ENCODE results near the gene TTLL9. TPM values are rescaled to one million over a fixed set of nuclear protein-coding genes. Genes with fewer than 3 reads are reported as not detected.

The TTLL9 gene
- polyA plus RNA-seq, 1 donor: 0.25 TPM

- DNase-seq: no peak
Measured at GRCh38 chr20:31988430-31989015, 118.1 kb downstream of the TTLL9 start.

DNA sequence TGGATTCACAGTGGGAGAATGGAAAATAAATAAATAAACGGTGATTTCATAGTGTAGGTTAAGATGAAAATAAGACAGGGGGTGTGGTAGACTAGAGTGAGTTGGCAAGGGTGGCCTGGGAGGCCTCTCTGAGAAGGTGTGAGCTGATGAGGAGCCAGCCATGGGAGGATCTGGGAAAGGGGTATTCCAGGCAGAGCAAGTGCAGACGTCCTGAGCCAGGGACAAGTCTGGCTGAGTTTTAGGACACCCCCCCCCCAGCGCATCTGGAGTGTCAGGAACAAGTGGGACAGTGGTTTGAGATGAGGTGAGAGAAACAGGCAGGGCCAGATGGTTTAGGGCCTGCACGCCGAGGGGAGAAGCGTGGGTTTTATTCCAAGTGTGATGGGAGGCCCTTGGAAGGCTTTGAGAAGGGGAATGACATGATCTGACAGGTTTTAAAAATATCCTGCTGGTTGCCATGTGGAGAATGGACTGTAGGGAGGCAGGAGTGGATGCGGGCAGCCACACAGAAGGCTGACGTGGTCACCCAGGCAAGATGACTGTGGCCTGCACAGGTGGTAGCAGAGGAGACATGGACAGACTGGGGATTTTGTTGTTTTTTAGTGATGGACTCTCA lies 118.7 kb downstream of the TTLL9 start:
- DNase-seq: no peak

DNA sequence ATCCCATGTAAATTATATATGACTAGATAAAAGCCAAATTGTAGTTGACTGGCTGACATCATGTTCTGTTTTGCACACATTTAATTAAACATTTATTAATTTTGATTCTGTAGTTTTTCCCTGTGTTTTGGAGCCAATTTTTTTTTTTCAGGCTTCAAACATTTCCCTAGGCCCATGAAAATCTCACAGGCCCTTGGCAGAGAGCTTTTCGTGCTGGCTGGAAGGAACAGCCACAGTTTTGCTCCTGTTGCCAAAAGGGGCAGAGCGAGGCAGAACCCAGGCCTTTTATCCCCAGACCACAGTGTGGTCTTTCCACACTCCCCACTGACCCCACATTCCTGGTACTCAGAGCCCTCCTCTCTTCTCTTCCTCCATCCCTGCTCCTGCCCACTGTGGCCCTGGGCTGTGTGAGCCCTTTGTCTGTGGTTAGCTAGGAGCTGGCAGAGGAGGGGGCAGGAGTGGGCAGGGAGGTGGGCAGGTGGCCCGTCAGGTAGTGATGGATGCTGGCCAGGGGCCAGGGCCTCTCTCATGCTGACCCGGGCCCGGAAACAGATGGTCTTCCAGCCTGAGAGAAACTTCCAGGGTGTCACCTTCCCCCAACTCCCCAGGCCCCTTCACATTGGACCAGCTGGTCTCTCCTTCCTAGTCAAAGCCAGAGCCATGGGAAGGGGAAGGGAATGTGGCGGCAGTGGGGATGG lies 120.4 kb downstream of the TTLL9 start:
- DNase-seq: no peak

GRCh38 chr20:31991339-31991705 lies 120.9 kb downstream of the TTLL9 start:
- DNase-seq: no peak

DNA sequence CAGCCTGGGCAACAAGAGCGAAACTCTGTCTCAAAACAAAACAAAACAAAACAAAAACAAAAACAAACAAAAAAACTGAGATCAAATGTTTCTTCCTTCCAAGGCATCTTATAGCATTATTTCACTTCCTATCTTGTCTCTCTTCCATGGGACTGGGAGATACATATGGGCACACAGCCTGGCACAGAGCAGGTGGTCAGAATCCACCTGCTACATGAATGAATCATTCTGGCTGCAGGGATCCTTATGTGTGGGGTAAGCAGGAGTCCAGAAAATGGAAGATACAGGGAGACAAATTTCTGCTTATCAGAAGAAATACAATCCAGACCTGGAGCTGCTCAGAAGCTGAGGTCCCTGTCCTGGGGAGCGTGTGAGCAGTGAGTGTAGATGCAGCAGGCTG lies 121.7 kb downstream of the TTLL9 start:
- DNase-seq: no peak

Other genes starting within 250 kb of the TTLL9 start
- gene COX4I2, start 232.7 kb upstream of the TTLL9 start, polyA plus RNA-seq (ENCODE audit: insufficient read length): 9.2 TPM
- gene BCL2L1, start 147.8 kb upstream of the TTLL9 start, polyA plus RNA-seq (ENCODE audit: insufficient read length): 28.1 TPM
- gene TPX2, start 131.3 kb upstream of the TTLL9 start, polyA plus RNA-seq (ENCODE audit: insufficient read length): 20.7 TPM
- 54.0 TPM for gene MYLK2, start 51.3 kb upstream of the TTLL9 start, polyA plus RNA-seq (ENCODE audit: insufficient read length)
- 4.5 TPM for gene FOXS1, start 25.0 kb upstream of the TTLL9 start, polyA plus RNA-seq (ENCODE audit: insufficient read length)
- 3.0 TPM for gene DUSP15, start 107 bp upstream of the TTLL9 start, polyA plus RNA-seq (ENCODE audit: insufficient read length)
- 19.2 TPM for gene PDRG1, start 81.4 kb downstream of the TTLL9 start, polyA plus RNA-seq (ENCODE audit: insufficient read length)
- 0.05 TPM for gene XKR7, start 97.5 kb downstream of the TTLL9 start, polyA plus RNA-seq (ENCODE audit: insufficient read length)
- 6.8 TPM for gene CCM2L, start 139.8 kb downstream of the TTLL9 start, polyA plus RNA-seq (ENCODE audit: insufficient read length)
- 5.0 TPM for gene HCK, start 181.6 kb downstream of the TTLL9 start, polyA plus RNA-seq (ENCODE audit: insufficient read length)
- gene TM9SF4, start 239.1 kb downstream of the TTLL9 start, polyA plus RNA-seq (ENCODE audit: insufficient read length): 42.4 TPM

All from hindlimb muscle (tissue), 1 donor.